HepG2 (cell line): ENCODE results near the gene DAZAP1. TPM values are rescaled to one million over a fixed set of nuclear protein-coding genes. Genes with fewer than 3 reads are reported as not detected.
A peak's percentile ranks its signal among the peaks of the same experiment; 100 is the strongest.

ENCODE experiments used
- ARID2 ChIP-seq: sonication (generic); formaldehyde crosslinking; IDR thresholded peaks from 2 replicates; pipeline ENCODE4 v1.8.1; 2022; ENCODE audit warnings: mild to moderate bottlenecking, missing genetic modification reagents, borderline replicate concordance
- ATF1 ChIP-seq: IDR thresholded peaks from 2 replicates; pipeline ENCODE4 v1.6.1; 2016; ENCODE audit warnings: mild to moderate bottlenecking, control low read depth
- CCAR2 ChIP-seq: fragments of 200-400 bp; formaldehyde crosslinking; optimal IDR thresholded peaks from 2 replicates; pipeline ENCODE3; 2018; ENCODE audit warnings: low read depth, mild to moderate bottlenecking, low read length, moderate library complexity
- CHCHD3 ChIP-seq: sonication (generic); formaldehyde crosslinking; IDR thresholded peaks from 2 replicates; pipeline ENCODE4 v1.8.0; 2022; ENCODE audit warnings: mild to moderate bottlenecking, missing genetic modification reagents, moderate library complexity
- ETV6 ChIP-seq: sonication (generic); formaldehyde crosslinking; conservative IDR thresholded peaks from 2 replicates; pipeline ENCODE4 v1.4.0; 2020; ENCODE audit warnings: missing genetic modification reagents
- EZH2 ChIP-seq: conservative IDR thresholded peaks from 2 replicates; pipeline ENCODE4 v1.6.1; 2012; ENCODE audit warnings: mild to moderate bottlenecking, low read depth, low read length, moderate library complexity
- GABPB1 ChIP-seq: IDR thresholded peaks from 2 replicates; pipeline ENCODE4 v1.6.1; 2016; ENCODE audit warnings: mild to moderate bottlenecking, missing genetic modification reagents, moderate library complexity, missing compliant biosample characterization
- JARID2 ChIP-seq: sonication (generic); formaldehyde crosslinking; IDR thresholded peaks from 2 replicates; pipeline ENCODE4 v1.8.1; 2023; ENCODE audit warnings: missing genetic modification reagents, inconsistent platforms; ENCODE audit not compliant: insufficient replicate concordance
- JDP2 ChIP-seq: sonication (generic); formaldehyde crosslinking; IDR thresholded peaks from 2 replicates; pipeline ENCODE4 v1.8.1; 2022; ENCODE audit warnings: missing genetic modification reagents, borderline replicate concordance
- MED13 ChIP-seq: sonication (generic); formaldehyde crosslinking; IDR thresholded peaks from 2 replicates; pipeline ENCODE4 v1.5.0; 2020; ENCODE audit warnings: missing genetic modification reagents
- MEF2D ChIP-seq: sonication (generic); formaldehyde crosslinking; IDR thresholded peaks from 2 replicates; pipeline ENCODE4 v1.5.1; 2020; ENCODE audit warnings: mild to moderate bottlenecking, missing genetic modification reagents
- NFIC ChIP-seq: IDR thresholded peaks from 2 replicates; pipeline ENCODE4 v1.6.1; 2012; ENCODE audit warnings: mild to moderate bottlenecking, low read length, inconsistent platforms
- SRSF9 ChIP-seq: fragments of 200-400 bp; formaldehyde crosslinking; IDR thresholded peaks from 2 replicates; pipeline ENCODE4 v1.6.1; 2018; ENCODE audit warnings: borderline replicate concordance, mild to moderate bottlenecking, low read depth, low read length; ENCODE audit not compliant: insufficient read depth, poor library complexity, severe bottlenecking
- TBX3 ChIP-seq: fragments of 450-650 bp; IDR thresholded peaks from 2 replicates; pipeline ENCODE4 v1.6.1; 2017; ENCODE audit warnings: antibody characterized with exemption, mild to moderate bottlenecking, inconsistent platforms, borderline replicate concordance
- ZFAT ChIP-seq: sonication (generic); formaldehyde crosslinking; conservative IDR thresholded peaks from 2 replicates; pipeline ENCODE4 v1.8.1; 2023; ENCODE audit warnings: missing genetic modification reagents, inconsistent platforms
- ZNF136 ChIP-seq: sonication (generic); formaldehyde crosslinking; IDR thresholded peaks from 2 replicates; pipeline ENCODE4 v1.8.1; 2022; ENCODE audit warnings: low read depth, mild to moderate bottlenecking, moderate library complexity, missing genetic modification reagents
- ZNF569 ChIP-seq: sonication (generic); formaldehyde crosslinking; IDR thresholded peaks from 2 replicates; pipeline ENCODE4 v1.5.0; 2020; ENCODE audit warnings: mild to moderate bottlenecking, missing genetic modification reagents, moderate library complexity, borderline replicate concordance
- ZNF839 ChIP-seq: sonication (generic); formaldehyde crosslinking; IDR thresholded peaks from 2 replicates; pipeline ENCODE4 v1.4.0; 2020; ENCODE audit warnings: missing genetic modification reagents, mild to moderate bottlenecking, borderline replicate concordance
- ZNF879 ChIP-seq: sonication (generic); formaldehyde crosslinking; IDR thresholded peaks from 2 replicates; pipeline ENCODE4 v1.8.1; 2023; ENCODE audit warnings: missing genetic modification reagents
- polyA plus RNA-seq, 8 experiments: library from polyadenylated mRNA; depleted of rRNA in 3 of 8; stranded (reverse) in 7 of 8; unstranded in 1 of 8; fragments of >200 nt; fragmentation: Illumina TruSeq in 4 of 8; extraction: Trizol in 4 of 8; gene quantifications; 2 replicates each; pipeline versions ENCODE4 v1.2.1 to v1.2.3, GENCODE V29; 2011 to 2016; ENCODE audit warnings: low read depth in 4 of 8, missing spikeins in 1 of 8, mixed read lengths in 1 of 8; ENCODE audit not compliant: insufficient read depth in 1 of 8
- total RNA-seq, 5 experiments: library from RNA; depleted of rRNA; stranded (reverse); fragments of >200 nt; fragmentation: Illumina TruSeq; extraction: Trizol; gene quantifications; 2 replicates each; pipeline ENCODE4 v1.2.3, GENCODE V29; 2016; ENCODE audit warnings: low read depth in 1 of 5
- TF ChIP-seq, protein P1 (sequence below): sonication (generic); formaldehyde crosslinking; IDR thresholded peaks from 2 replicates; pipeline ENCODE4 v1.5.1; 2020; ENCODE audit warnings: mild to moderate bottlenecking, missing genetic modification reagents
- TF ChIP-seq, protein P2 (sequence below): sonication (generic); formaldehyde crosslinking; IDR thresholded peaks from 2 replicates; pipeline ENCODE4 v1.8.1; 2022; ENCODE audit warnings: mild to moderate bottlenecking, missing genetic modification reagents
- TF ChIP-seq, protein P3 (sequence below): sonication (generic); formaldehyde crosslinking; IDR thresholded peaks from 2 replicates; pipeline ENCODE4 v1.4.0; 2020; ENCODE audit warnings: missing genetic modification reagents
- TF ChIP-seq, protein P4 (sequence below): sonication (generic); formaldehyde crosslinking; IDR thresholded peaks from 2 replicates; pipeline ENCODE4 v1.5.0; 2020; ENCODE audit warnings: missing genetic modification reagents, mild to moderate bottlenecking, borderline replicate concordance

Gene DAZAP1
- total and polyA plus RNA-seq, 2 of the 13 experiments (the other 11 are each of a cell fraction or from before 2014, with no cell fraction given) = 63.3 to 79.2 TPM

DNA sequence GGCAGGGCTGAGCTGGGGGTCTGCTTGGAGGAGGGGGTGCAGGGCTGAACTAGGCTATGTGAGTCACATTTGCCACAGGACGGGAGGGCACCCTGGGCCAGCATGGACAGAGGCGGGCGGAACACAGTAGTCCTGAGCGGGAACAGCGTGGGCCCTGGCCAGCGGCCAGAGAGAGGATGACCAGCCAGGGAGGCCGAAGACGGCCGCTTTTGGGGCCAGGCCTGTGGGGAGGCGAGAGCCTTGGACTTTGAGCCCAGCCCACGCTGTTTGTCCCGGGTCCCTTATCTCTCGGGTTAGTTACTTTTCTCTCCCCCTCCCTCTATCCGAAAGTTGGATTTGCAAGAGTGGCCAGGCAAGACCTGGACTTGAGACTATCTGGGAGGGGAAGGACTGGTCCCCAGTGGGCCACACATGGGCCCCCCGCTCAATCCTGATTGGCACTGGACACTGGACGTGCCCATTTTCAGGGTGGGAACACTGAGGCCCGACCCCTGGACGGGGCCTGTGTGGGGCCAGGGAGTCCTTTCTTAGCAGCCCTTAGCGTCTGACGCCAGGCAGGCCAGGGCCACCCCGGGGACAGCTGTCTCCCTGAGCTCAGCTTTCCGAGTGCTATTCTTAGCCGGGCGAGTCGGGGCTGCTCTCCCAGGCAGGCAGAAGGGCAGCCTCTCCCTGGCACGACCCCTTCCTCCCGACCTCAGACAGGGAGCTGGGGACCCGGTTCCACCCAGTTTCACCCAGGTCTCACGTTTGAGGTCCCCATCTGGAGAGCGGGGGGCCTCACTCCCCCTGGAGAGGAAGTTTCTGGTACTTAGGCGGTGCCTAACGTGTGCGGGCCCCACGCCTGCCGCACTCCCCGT, 6.9 kb upstream of the DAZAP1 start (continued):
- TF ChIP-seq, protein P1, sequence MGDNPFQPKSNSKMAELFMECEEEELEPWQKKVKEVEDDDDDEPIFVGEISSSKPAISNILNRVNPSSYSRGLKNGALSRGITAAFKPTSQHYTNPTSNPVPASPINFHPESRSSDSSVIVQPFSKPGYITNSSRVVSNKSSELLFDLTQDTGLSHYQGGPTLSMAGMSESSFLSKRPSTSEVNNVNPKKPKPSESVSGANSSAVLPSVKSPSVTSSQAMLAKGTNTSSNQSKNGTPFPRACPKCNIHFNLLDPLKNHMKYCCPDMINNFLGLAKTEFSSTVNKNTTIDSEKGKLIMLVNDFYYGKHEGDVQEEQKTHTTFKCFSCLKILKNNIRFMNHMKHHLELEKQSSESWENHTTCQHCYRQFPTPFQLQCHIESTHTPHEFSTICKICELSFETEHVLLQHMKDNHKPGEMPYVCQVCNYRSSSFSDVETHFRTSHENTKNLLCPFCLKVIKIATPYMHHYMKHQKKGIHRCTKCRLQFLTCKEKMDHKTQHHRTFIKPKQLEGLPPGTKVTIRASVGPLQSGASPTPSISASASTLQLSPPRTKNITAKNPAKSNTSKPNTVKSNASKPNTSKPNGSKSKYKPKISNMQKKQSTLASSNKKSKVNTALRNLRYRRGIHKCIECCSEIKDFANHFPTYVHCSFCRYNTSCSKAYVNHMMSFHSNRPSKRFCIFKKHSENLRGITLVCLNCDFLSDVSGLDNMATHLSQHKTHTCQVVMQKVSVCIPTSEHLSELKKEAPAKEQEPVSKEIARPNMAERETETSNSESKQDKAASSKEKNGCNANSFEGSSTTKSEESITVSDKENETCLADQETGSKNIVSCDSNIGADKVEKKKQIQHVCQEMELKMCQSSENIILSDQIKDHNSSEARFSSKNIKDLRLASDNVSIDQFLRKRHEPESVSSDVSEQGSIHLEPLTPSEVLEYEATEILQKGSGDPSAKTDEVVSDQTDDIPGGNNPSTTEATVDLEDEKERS (CRISPR knock-in tag) = peak; percentile 56; the same call in 1 of the 2 replicates
- TF ChIP-seq MEF2D (CRISPR knock-in tag) = 0 out of 2 replicates have a peak, but pooled peaks have one; percentile 47
- TF ChIP-seq JARID2 (CRISPR knock-in tag) = no peak
- TF ChIP-seq, protein P2, sequence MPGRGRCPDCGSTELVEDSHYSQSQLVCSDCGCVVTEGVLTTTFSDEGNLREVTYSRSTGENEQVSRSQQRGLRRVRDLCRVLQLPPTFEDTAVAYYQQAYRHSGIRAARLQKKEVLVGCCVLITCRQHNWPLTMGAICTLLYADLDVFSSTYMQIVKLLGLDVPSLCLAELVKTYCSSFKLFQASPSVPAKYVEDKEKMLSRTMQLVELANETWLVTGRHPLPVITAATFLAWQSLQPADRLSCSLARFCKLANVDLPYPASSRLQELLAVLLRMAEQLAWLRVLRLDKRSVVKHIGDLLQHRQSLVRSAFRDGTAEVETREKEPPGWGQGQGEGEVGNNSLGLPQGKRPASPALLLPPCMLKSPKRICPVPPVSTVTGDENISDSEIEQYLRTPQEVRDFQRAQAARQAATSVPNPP (CRISPR knock-in tag) = 0 out of 2 replicates have a peak, but pooled peaks have one; percentile 38
- TF ChIP-seq TBX3 = no peak
- peak; percentile 18; the same call in 1 of the 2 replicates for TF ChIP-seq CHCHD3 (CRISPR knock-in tag)
- no peak for TF ChIP-seq ETV6 (CRISPR knock-in tag)
- TF ChIP-seq SRSF9 = no peak
- TF ChIP-seq, protein P3, sequence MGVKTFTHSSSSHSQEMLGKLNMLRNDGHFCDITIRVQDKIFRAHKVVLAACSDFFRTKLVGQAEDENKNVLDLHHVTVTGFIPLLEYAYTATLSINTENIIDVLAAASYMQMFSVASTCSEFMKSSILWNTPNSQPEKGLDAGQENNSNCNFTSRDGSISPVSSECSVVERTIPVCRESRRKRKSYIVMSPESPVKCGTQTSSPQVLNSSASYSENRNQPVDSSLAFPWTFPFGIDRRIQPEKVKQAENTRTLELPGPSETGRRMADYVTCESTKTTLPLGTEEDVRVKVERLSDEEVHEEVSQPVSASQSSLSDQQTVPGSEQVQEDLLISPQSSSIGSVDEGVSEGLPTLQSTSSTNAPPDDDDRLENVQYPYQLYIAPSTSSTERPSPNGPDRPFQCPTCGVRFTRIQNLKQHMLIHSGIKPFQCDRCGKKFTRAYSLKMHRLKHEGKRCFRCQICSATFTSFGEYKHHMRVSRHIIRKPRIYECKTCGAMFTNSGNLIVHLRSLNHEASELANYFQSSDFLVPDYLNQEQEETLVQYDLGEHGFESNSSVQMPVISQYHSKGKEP (CRISPR knock-in tag) = no peak
- TF ChIP-seq ZNF569 = no peak
- no peak for TF ChIP-seq JDP2
- no peak for TF ChIP-seq CCAR2
- TF ChIP-seq ATF1 (CRISPR knock-in tag) = no peak
- 0 out of 2 replicates have a peak, but pooled peaks have one; percentile 80 for TF ChIP-seq ARID2 (CRISPR knock-in tag)
- TF ChIP-seq EZH2 = no peak
- TF ChIP-seq GABPB1 = peak; percentile 34; the same call in 1 of the 2 replicates
- TF ChIP-seq ZFAT (CRISPR knock-in tag) = 0 out of 2 replicates have a peak, but pooled peaks have one; percentile 15
- TF ChIP-seq, protein P4, sequence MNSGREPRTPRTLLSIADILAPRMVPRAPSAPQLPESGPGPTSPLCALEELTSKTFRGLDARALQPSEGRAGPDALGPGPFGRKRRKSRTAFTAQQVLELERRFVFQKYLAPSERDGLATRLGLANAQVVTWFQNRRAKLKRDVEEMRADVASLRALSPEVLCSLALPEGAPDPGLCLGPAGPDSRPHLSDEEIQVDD = no peak
- no peak for TF ChIP-seq NFIC
- TF ChIP-seq ZNF136 = no peak
- TF ChIP-seq ZNF879 (CRISPR knock-in tag) = 0 out of 2 replicates have a peak, but pooled peaks have one; percentile 13
- peak; percentile 59; the same call in 1 of the 2 replicates for TF ChIP-seq MED13
- TF ChIP-seq ZNF839 (CRISPR knock-in tag) = no peak
